Lung (tissue), 12 donors: ENCODE results near the gene MYOD1. TPM values are rescaled to one million over a fixed set of nuclear protein-coding genes. Genes with fewer than 3 reads are reported as not detected.

Experiments used
- ATAC-seq: fragments of 200-7000 bp; cut with Tn5 transposase; one replicate; pipeline ENCODE4 v1.9.1; 2020; ENCODE audit warnings: moderate number of reproducible peaks; ENCODE audit not compliant: insufficient read depth, low FRiP score
- DNase-seq, 3 donors: peaks; one replicate each; pipeline ENCODE4 v3.0.0-alpha.2; 2013 to 2017
- H3K27ac ChIP-seq, 2 donors: one replicate each; pipeline ENCODE4 v1.5.1; 2013; ENCODE audit warnings: mild to moderate bottlenecking in 2 of 2, moderate library complexity in 2 of 2, control low read depth in 1 of 2, inconsistent platforms in 1 of 2, low read depth in 1 of 2, low read length in 1 of 2
- H3K27me3 ChIP-seq, 3 donors: one replicate each; pipeline ENCODE4 v1.5.1; 2013; ENCODE audit warnings: low read length in 2 of 3; ENCODE audit not compliant: control insufficient read depth in 3 of 3, insufficient read depth in 3 of 3
- H3K36me3 ChIP-seq, 4 donors: one replicate each; pipeline ENCODE4 v1.5.1; 2013; ENCODE audit warnings: low read length in 4 of 4, mild to moderate bottlenecking in 1 of 4, moderate library complexity in 1 of 4; ENCODE audit not compliant: control insufficient read depth in 4 of 4, insufficient read depth in 4 of 4
- H3K4me1 ChIP-seq, 5 donors: one replicate each; pipeline ENCODE4 v1.5.1; 2013; ENCODE audit warnings: low read length in 5 of 5, mild to moderate bottlenecking in 2 of 5, moderate library complexity in 1 of 5; ENCODE audit not compliant: control insufficient read depth in 5 of 5, insufficient read depth in 5 of 5
- H3K4me3 ChIP-seq: one replicate; pipeline ENCODE4 v1.5.1; 2013; ENCODE audit warnings: mild to moderate bottlenecking, control low read depth, moderate library complexity
- H3K9ac ChIP-seq, 2 donors: one replicate each; pipeline ENCODE4 v1.5.1; 2013; ENCODE audit warnings: low read length in 2 of 2, control low read depth in 1 of 2; ENCODE audit not compliant: insufficient read depth in 1 of 2
- H3K9me3 ChIP-seq, 4 donors: one replicate each; pipeline ENCODE4 v1.5.1; 2013; ENCODE audit warnings: low read length in 3 of 4, mild to moderate bottlenecking in 1 of 4, moderate library complexity in 1 of 4; ENCODE audit not compliant: control insufficient read depth in 4 of 4, insufficient read depth in 3 of 4
- WGBS, 2 donors: extraction: QIAGEN DNeasy Blood & Tissue Kit; methylation state at CpG; one replicate each; pipeline ENCODE4 v1.1.7; 2013; 5-methylcytosine and 5-hydroxymethylcytosine counted together
- polyA plus RNA-seq, 2 donors: library from polyadenylated mRNA; stranded (reverse); fragments of 200-250 nt; gene quantifications; one replicate each; pipeline ENCODE4 v1.2.1, GENCODE V29; 2013
- total RNA-seq, 2 donors: library from RNA; depleted of rRNA in 1 of 2; stranded (reverse); fragments of >200 nt in 1 of 2; gene quantifications; one replicate each; pipeline ENCODE4 v1.2.1, GENCODE V29; 2014 to 2021
- TF ChIP-seq, protein P1 (sequence below): IDR thresholded peaks from 2 replicates; pipeline ENCODE4 v1.5.1; 2012; ENCODE audit warnings: mild to moderate bottlenecking; ENCODE audit errors: control extremely low read depth, extremely low read depth
- donor health status: control.
- donor health status: control.
- donor health status: Bipolar disorder and iron deficiency.
- donor health status: healthy.
- donor health status: DM: yes; HTN: yes; CAD: no.

Gene MYOD1
- total and polyA plus RNA-seq, 4 donors, result not detected

GRCh38 chr11:17718015-17718414 lies 1.4 kb upstream of the MYOD1 start:
- Histone ChIP-seq H3K27me3 (peaks cover 43 to 85% (median 72%) of the 10 kb centered on the region in 3 donors), H3K36me3 (no peaks in the 10 kb centered on the region), H3K4me1 (peaks cover 0 to 13% (median 3%) of the 10 kb centered on the region in 5 donors), H3K9me3 (peaks cover 0 to 7% (median 0%) of the 10 kb centered on the region in 4 donors), H3K27ac (no peak overlapping the region), H3K4me3 (no peak overlapping the region), H3K9ac (no peak overlapping the region)
- 56 to 61% methylated on average over 7 of the region's 7 CpGs for WGBS, 2 donors
- DNase-seq (no peak), ATAC-seq (no peak)
- TF ChIP-seq, protein P1, sequence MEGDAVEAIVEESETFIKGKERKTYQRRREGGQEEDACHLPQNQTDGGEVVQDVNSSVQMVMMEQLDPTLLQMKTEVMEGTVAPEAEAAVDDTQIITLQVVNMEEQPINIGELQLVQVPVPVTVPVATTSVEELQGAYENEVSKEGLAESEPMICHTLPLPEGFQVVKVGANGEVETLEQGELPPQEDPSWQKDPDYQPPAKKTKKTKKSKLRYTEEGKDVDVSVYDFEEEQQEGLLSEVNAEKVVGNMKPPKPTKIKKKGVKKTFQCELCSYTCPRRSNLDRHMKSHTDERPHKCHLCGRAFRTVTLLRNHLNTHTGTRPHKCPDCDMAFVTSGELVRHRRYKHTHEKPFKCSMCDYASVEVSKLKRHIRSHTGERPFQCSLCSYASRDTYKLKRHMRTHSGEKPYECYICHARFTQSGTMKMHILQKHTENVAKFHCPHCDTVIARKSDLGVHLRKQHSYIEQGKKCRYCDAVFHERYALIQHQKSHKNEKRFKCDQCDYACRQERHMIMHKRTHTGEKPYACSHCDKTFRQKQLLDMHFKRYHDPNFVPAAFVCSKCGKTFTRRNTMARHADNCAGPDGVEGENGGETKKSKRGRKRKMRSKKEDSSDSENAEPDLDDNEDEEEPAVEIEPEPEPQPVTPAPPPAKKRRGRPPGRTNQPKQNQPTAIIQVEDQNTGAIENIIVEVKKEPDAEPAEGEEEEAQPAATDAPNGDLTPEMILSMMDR, result no peak

DNA sequence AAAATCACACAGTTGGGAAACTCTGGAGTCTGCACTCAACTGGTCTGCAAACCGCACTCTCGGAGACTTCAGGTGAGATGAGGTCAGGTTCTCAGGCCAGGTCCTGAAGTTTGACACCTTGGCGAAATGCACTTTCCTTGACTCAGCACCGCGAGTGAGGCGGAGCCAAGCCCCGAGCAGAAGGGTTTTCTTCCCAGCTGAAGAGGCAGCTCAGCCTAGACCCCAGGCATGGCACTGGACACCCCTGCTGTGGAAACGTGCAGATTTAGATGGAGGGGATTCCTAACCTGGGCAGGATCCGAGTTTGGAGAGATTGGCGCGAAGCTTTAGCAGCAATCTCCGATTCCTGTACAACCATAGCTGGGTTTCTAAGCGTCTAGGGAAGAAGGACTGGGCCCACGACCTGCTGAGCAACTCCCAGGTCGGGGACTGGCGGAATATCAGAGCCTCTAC lies 835 bp upstream of the MYOD1 start:
- DNase-seq (no peak), ATAC-seq (no peak)
- peaks cover 43 to 87% (median 75%) of the 10 kb centered on the region in 3 donors for H3K27me3 ChIP-seq
- H3K4me3 ChIP-seq, result no peak overlapping the region
- peaks cover 0 to 13% (median 3%) of the 10 kb centered on the region in 5 donors for H3K4me1 ChIP-seq
- H3K27ac ChIP-seq, result no peak overlapping the region
- H3K36me3 ChIP-seq, result no peaks in the 10 kb centered on the region
- TF ChIP-seq, protein P1, result no peak
- WGBS, 2 donors, result 9 to 15% methylated on average over 16 of the region's 16 CpGs
- H3K9me3 ChIP-seq, result peaks cover 0 to 7% (median 0%) of the 10 kb centered on the region in 4 donors
- H3K9ac ChIP-seq, result no peak overlapping the region

GRCh38 chr11:17719938-17720795 lies 796 bp downstream of the MYOD1 start:
- H3K36me3 ChIP-seq, result no peaks in the 10 kb centered on the region
- TF ChIP-seq, protein P1, result no peak
- ATAC-seq (no peak), DNase-seq (peak; percentile 44 to 67 (median 49))
- H3K27ac ChIP-seq, result no peak overlapping the region
- H3K4me3 ChIP-seq, result no peak overlapping the region
- peaks cover 0 to 13% (median 0%) of the 10 kb centered on the region in 5 donors for H3K4me1 ChIP-seq
- H3K27me3 ChIP-seq, result peaks cover 49 to 93% (median 76%) of the 10 kb centered on the region in 3 donors
- peaks cover 0 to 7% (median 0%) of the 10 kb centered on the region in 4 donors for H3K9me3 ChIP-seq
- H3K9ac ChIP-seq, result no peak overlapping the region
- 3 to 4% methylated on average over 77 to 85 of the region's 85 CpGs for WGBS, 2 donors
